Prostate gland (tissue), 2 donors: ENCODE results near the gene KPNA2. TPM values are rescaled to one million over a fixed set of nuclear protein-coding genes. Genes with fewer than 3 reads are reported as not detected.

Source experiments
- total RNA-seq, 2 donors: library from RNA; depleted of rRNA; stranded (reverse); fragments of >200 nt; gene quantifications; one replicate each; pipeline ENCODE4 v1.1.0, GENCODE V29; 2016

KPNA2 gene
- total RNA-seq, 2 donors from 2014 or later: 13.4 to 68.4 TPM

Other genes starting within 250 kb of the KPNA2 start
- 100 to 1,000 TPM in 1 of 2 donors, 10 to 100 TPM in 1; 70.5 to 138 TPM for gene BPTF, start 210.2 kb upstream of the KPNA2 start, total RNA-seq
- gene C17orf58, start 39.3 kb upstream of the KPNA2 start, total RNA-seq: 10 to 100 TPM; 22.0 to 22.7 TPM
- gene AMZ2, start 212.3 kb downstream of the KPNA2 start, total RNA-seq: 10 to 100 TPM; 51.0 to 57.4 TPM